HUES48 (cell line): Measurements from ENCODE around the gene USH2A.
A peak's percentile ranks its signal among the peaks of the same experiment; 100 is the strongest.
"Not testable (repeated sequence)": the region's sequence is repeated elsewhere in the genome, so short reads cannot be mapped to it uniquely, and the experiment has no call there.

Experiments
- H3K27ac ChIP-seq: one replicate; pipeline ENCODE4 v1.7.0; 2013; ENCODE audit warnings: low read depth, low read length, inconsistent platforms
- H3K27me3 ChIP-seq: 2 replicates; pipeline ENCODE4 v1.6.1; 2013; ENCODE audit warnings: mild to moderate bottlenecking, low read length; ENCODE audit not compliant: control insufficient read depth, insufficient read depth
- H3K36me3 ChIP-seq: 2 replicates; pipeline ENCODE4 v1.6.1; 2013; ENCODE audit warnings: low read length; ENCODE audit not compliant: control insufficient read depth, insufficient read depth
- H3K4me1 ChIP-seq: 2 replicates; pipeline ENCODE4 v1.6.1; 2013; ENCODE audit warnings: mild to moderate bottlenecking, low read length; ENCODE audit not compliant: control insufficient read depth, insufficient read depth
- H3K4me3 ChIP-seq: 2 replicates; pipeline ENCODE4 v1.5.1; 2013; ENCODE audit warnings: mild to moderate bottlenecking, low read depth, low read length
- H3K9ac ChIP-seq: 2 replicates; pipeline ENCODE4 v1.6.1; 2013; ENCODE audit warnings: mild to moderate bottlenecking, low read depth, low read length, moderate library complexity
- H3K9me3 ChIP-seq: 2 replicates; pipeline ENCODE4 v1.6.1; 2013; ENCODE audit warnings: low read length; ENCODE audit not compliant: control insufficient read depth, insufficient read depth

USH2A gene

GRCh38 chr1:216388558-216388957 is 34.7 kb downstream of the USH2A start:
- Histone ChIP-seq H3K36me3 (no peaks in the 10 kb centered on the region), H3K9me3 (no peaks in the 10 kb centered on the region), H3K9ac (no peak overlapping the region), H3K4me3 (no peak overlapping the region), H3K27me3 (no peaks in the 10 kb centered on the region), H3K4me1 (peaks cover 18% of the 10 kb centered on the region), H3K27ac (peak overlapping the region; percentile 83)

GRCh38 chr1:216387782-216388181 is 35.5 kb downstream of the USH2A start:
- peak overlapping the region; percentile 83 for H3K27ac ChIP-seq

GRCh38 chr1:216379441-216379840 is 43.8 kb downstream of the USH2A start:
- Histone ChIP-seq H3K27me3 (no peaks in the 10 kb centered on the region), H3K36me3 (no peaks in the 10 kb centered on the region), H3K4me1 (no peaks in the 10 kb centered on the region), H3K27ac (no peak overlapping the region), H3K9me3 (no peaks in the 10 kb centered on the region), H3K4me3 (no peak overlapping the region), H3K9ac (no peak overlapping the region)

More at GRCh38 chr1:216387782-216388181, 35.5 kb downstream of the USH2A start:
- Histone ChIP-seq H3K4me3 (no peak overlapping the region), H3K9ac (no peak overlapping the region), H3K36me3 (no peaks in the 10 kb centered on the region), H3K4me1 (peaks cover 18% of the 10 kb centered on the region), H3K27me3 (no peaks in the 10 kb centered on the region), H3K9me3 (no peaks in the 10 kb centered on the region)

- no peaks in the 10 kb centered on the region for H3K9me3 ChIP-seq
- no peak overlapping the region for H3K9ac ChIP-seq
- no peaks in the 10 kb centered on the region for H3K4me1 ChIP-seq
- H3K4me3 ChIP-seq, result no peak overlapping the region
- no peaks in the 10 kb centered on the region for H3K27me3 ChIP-seq
- H3K36me3 ChIP-seq, result no peaks in the 10 kb centered on the region
- H3K27ac ChIP-seq, result no peak overlapping the region
These were observed 55.0 kb downstream of the USH2A start for GRCh38 chr1:216368249-216368648.

- no peaks in the 10 kb centered on the region for H3K27me3 ChIP-seq
- no peaks in the 10 kb centered on the region for H3K4me1 ChIP-seq
- H3K9ac ChIP-seq, result no peak overlapping the region
- H3K9me3 ChIP-seq, result no peaks in the 10 kb centered on the region
- no peaks in the 10 kb centered on the region for H3K36me3 ChIP-seq
- H3K27ac ChIP-seq, result no peak overlapping the region
- H3K4me3 ChIP-seq, result no peak overlapping the region
These were observed 56.3 kb downstream of the USH2A start for GRCh38 chr1:216366979-216367378.

- no peak overlapping the region for H3K9ac ChIP-seq
- no peaks in the 10 kb centered on the region for H3K36me3 ChIP-seq
- no peaks in the 10 kb centered on the region for H3K9me3 ChIP-seq
- no peak overlapping the region for H3K4me3 ChIP-seq
- no peaks in the 10 kb centered on the region for H3K4me1 ChIP-seq
- no peaks in the 10 kb centered on the region for H3K27me3 ChIP-seq
- no peak overlapping the region for H3K27ac ChIP-seq
These were observed 66.3 kb downstream of the USH2A start for GRCh38 chr1:216356945-216357344.

- H3K9me3 ChIP-seq, result no peaks in the 10 kb centered on the region
- H3K4me1 ChIP-seq, result no peaks in the 10 kb centered on the region
These were observed 73.1 kb downstream of the USH2A start for GRCh38 chr1:216350186-216350585.

GRCh38 chr1:216346526-216346925 is 76.7 kb downstream of the USH2A start:
- Histone ChIP-seq H3K36me3 (no peaks in the 10 kb centered on the region), H3K9ac (no peak overlapping the region), H3K27me3 (no peaks in the 10 kb centered on the region), H3K4me1 (no peaks in the 10 kb centered on the region), H3K4me3 (no peak overlapping the region), H3K9me3 (no peaks in the 10 kb centered on the region), H3K27ac (no peak overlapping the region)

More at GRCh38 chr1:216350186-216350585, 73.1 kb downstream of the USH2A start:
- Histone ChIP-seq H3K27ac (no peak overlapping the region), H3K27me3 (no peaks in the 10 kb centered on the region), H3K36me3 (no peaks in the 10 kb centered on the region), H3K9ac (no peak overlapping the region), H3K4me3 (no peak overlapping the region)

- not testable (repeated sequence) for H3K27me3 ChIP-seq, H3K27ac ChIP-seq, H3K9ac ChIP-seq, H3K4me3 ChIP-seq, H3K9me3 ChIP-seq, H3K36me3 ChIP-seq, H3K4me1 ChIP-seq
These were observed 82.7 kb downstream of the USH2A start for GRCh38 chr1:216340542-216340941.

- no peaks in the 10 kb centered on the region for H3K9me3 ChIP-seq
- H3K4me3 ChIP-seq, result no peak overlapping the region
- H3K4me1 ChIP-seq, result no peaks in the 10 kb centered on the region
- no peaks in the 10 kb centered on the region for H3K36me3 ChIP-seq
- H3K27ac ChIP-seq, result no peak overlapping the region
- no peak overlapping the region for H3K9ac ChIP-seq
- no peaks in the 10 kb centered on the region for H3K27me3 ChIP-seq
These were observed 90.8 kb downstream of the USH2A start for GRCh38 chr1:216332462-216332861.

- no peaks in the 10 kb centered on the region for H3K36me3 ChIP-seq
- no peaks in the 10 kb centered on the region for H3K9me3 ChIP-seq
- H3K4me3 ChIP-seq, result no peak overlapping the region
- H3K27ac ChIP-seq, result no peak overlapping the region
- no peaks in the 10 kb centered on the region for H3K27me3 ChIP-seq
- H3K9ac ChIP-seq, result no peak overlapping the region
- no peaks in the 10 kb centered on the region for H3K4me1 ChIP-seq
These were observed 91.2 kb downstream of the USH2A start for GRCh38 chr1:216332003-216332402.

GRCh38 chr1:216331211-216331610 is 92.0 kb downstream of the USH2A start:
- Histone ChIP-seq H3K9me3 (no peaks in the 10 kb centered on the region), H3K4me3 (no peak overlapping the region), H3K9ac (no peak overlapping the region)

More at GRCh38 chr1:216331211-216331610, 92.0 kb downstream of the USH2A start:
- Histone ChIP-seq H3K27ac (no peak overlapping the region), H3K27me3 (no peaks in the 10 kb centered on the region), H3K36me3 (no peaks in the 10 kb centered on the region), H3K4me1 (no peaks in the 10 kb centered on the region)
